ENCODE results near the gene RPRD1B. TPM values are rescaled to one million over a fixed set of nuclear protein-coding genes. Genes with fewer than 3 reads are reported as not detected.

RPRD1B gene
- total RNA-seq, 1 experiment from 2014 or later, result 7.2 TPM

GRCh38 chr20:38128691-38129090 is 95.1 kb downstream of the RPRD1B start:
- in situ Hi-C loops (cut with HindIII; ENCODE audit: low sequenced_read_pairs), result no loop called here
- DNase-seq (ENCODE audit: low spot score), result no peak

- in situ Hi-C loops (cut with HindIII; ENCODE audit: low sequenced_read_pairs), result no loop called here
- no peak for DNase-seq (ENCODE audit: low spot score)
These were observed 95.8 kb downstream of the RPRD1B start for GRCh38 chr20:38129248-38129865.

- no peak for DNase-seq (ENCODE audit: low spot score)
- in situ Hi-C loops (cut with HindIII; ENCODE audit: low sequenced_read_pairs), result no loop called here
These were observed 96.5 kb downstream of the RPRD1B start for GRCh38 chr20:38129893-38130609.

- DNase-seq (ENCODE audit: low spot score), result no peak
- in situ Hi-C loops (cut with HindIII; ENCODE audit: low sequenced_read_pairs), result no loop called here
These were observed 97.4 kb downstream of the RPRD1B start for GRCh38 chr20:38130687-38131587.

GRCh38 chr20:38131588-38132121 is 98.1 kb downstream of the RPRD1B start:
- no peak for DNase-seq (ENCODE audit: low spot score)
- in situ Hi-C loops (cut with HindIII; ENCODE audit: low sequenced_read_pairs), result no loop called here

GRCh38 chr20:38132156-38132909 is 98.8 kb downstream of the RPRD1B start:
- in situ Hi-C loops (cut with HindIII; ENCODE audit: low sequenced_read_pairs), result no loop called here
- DNase-seq (ENCODE audit: low spot score), result no peak

- no peak for DNase-seq (ENCODE audit: low spot score)
- in situ Hi-C loops (cut with HindIII; ENCODE audit: low sequenced_read_pairs), result no loop called here
These were observed 99.5 kb downstream of the RPRD1B start for GRCh38 chr20:38132910-38133501.

GRCh38 chr20:38133680-38134426 is 100.3 kb downstream of the RPRD1B start:
- in situ Hi-C loops (cut with HindIII; ENCODE audit: low sequenced_read_pairs), result no loop called here
- no peak for DNase-seq (ENCODE audit: low spot score)

GRCh38 chr20:38134427-38135270 is 101.1 kb downstream of the RPRD1B start:
- in situ Hi-C loops (cut with HindIII; ENCODE audit: low sequenced_read_pairs), result no loop called here
- no peak for DNase-seq (ENCODE audit: low spot score)

GRCh38 chr20:38135271-38135650 is 101.7 kb downstream of the RPRD1B start:
- DNase-seq (ENCODE audit: low spot score), result no peak
- in situ Hi-C loops (cut with HindIII; ENCODE audit: low sequenced_read_pairs), result no loop called here

- DNase-seq (ENCODE audit: low spot score), result no peak
- in situ Hi-C loops (cut with HindIII; ENCODE audit: low sequenced_read_pairs), result no loop called here
These were observed 102.3 kb downstream of the RPRD1B start for GRCh38 chr20:38135651-38136420.

- in situ Hi-C loops (cut with HindIII; ENCODE audit: low sequenced_read_pairs), result no loop called here
- DNase-seq (ENCODE audit: low spot score), result no peak
These were observed 103.1 kb downstream of the RPRD1B start for GRCh38 chr20:38136421-38137245.

- in situ Hi-C loops (cut with HindIII; ENCODE audit: low sequenced_read_pairs), result no loop called here
- no peak for DNase-seq (ENCODE audit: low spot score)
These were observed 104.0 kb downstream of the RPRD1B start for GRCh38 chr20:38137441-38138037.

GRCh38 chr20:38138086-38138778 is 104.7 kb downstream of the RPRD1B start:
- no peak for DNase-seq (ENCODE audit: low spot score)
- in situ Hi-C loops (cut with HindIII; ENCODE audit: low sequenced_read_pairs), result no loop called here
